HepG2 (cell line): ENCODE results near the gene KLHL40. TPM values are rescaled to one million over a fixed set of nuclear protein-coding genes. Genes with fewer than 3 reads are reported as not detected.

Experiments used
- BORCS8-MEF2B ChIP-seq: sonication (generic); formaldehyde crosslinking; IDR thresholded peaks from 2 replicates; pipeline ENCODE4 v1.8.0; 2022; ENCODE audit warnings: mild to moderate bottlenecking, missing genetic modification reagents
- CCAR2 ChIP-seq: fragments of 200-400 bp; formaldehyde crosslinking; optimal IDR thresholded peaks from 2 replicates; pipeline ENCODE3; 2018; ENCODE audit warnings: low read depth, mild to moderate bottlenecking, low read length, moderate library complexity
- FOSL2 ChIP-seq: sonication (generic); formaldehyde crosslinking; IDR thresholded peaks from 2 replicates; pipeline ENCODE4 v1.4.0; 2020; ENCODE audit warnings: missing genetic modification reagents
- GMEB1 ChIP-seq: sonication (generic); formaldehyde crosslinking; IDR thresholded peaks from 2 replicates; pipeline ENCODE4 v1.5.1; 2020; ENCODE audit warnings: missing genetic modification reagents, mild to moderate bottlenecking, borderline replicate concordance
- KLF13 ChIP-seq: sonication (generic); formaldehyde crosslinking; IDR thresholded peaks from 2 replicates; pipeline ENCODE4 v1.4.0; 2020; ENCODE audit warnings: mild to moderate bottlenecking, missing genetic modification reagents
- MAZ ChIP-seq, 2 experiments: sonication (generic) in 1 of 2; formaldehyde crosslinking in 1 of 2; IDR thresholded peaks; 2 replicates each; pipeline versions ENCODE4 v1.5.0 to v1.6.1; 2012 to 2020; ENCODE audit warnings: low read depth in 2 of 2, mild to moderate bottlenecking in 2 of 2, borderline replicate concordance in 1 of 2, improper control_type of control experiment in 1 of 2, low read length in 1 of 2, missing genetic modification reagents in 1 of 2, moderate library complexity in 1 of 2
- MED1 ChIP-seq: sonication (generic); formaldehyde crosslinking; IDR thresholded peaks from 2 replicates; pipeline ENCODE4 v1.4.0; 2020; ENCODE audit warnings: missing genetic modification reagents
- MXD3 ChIP-seq: IDR thresholded peaks from 2 replicates; pipeline ENCODE4 v1.6.1; 2016; ENCODE audit warnings: mild to moderate bottlenecking, missing biosample characterization, missing genetic modification reagents
- NCOA2 ChIP-seq: sonication (generic); formaldehyde crosslinking; IDR thresholded peaks from 2 replicates; pipeline ENCODE4 v1.8.0; 2022; ENCODE audit warnings: inconsistent platforms
- NFRKB ChIP-seq: fragments of 450-650 bp; IDR thresholded peaks from 2 replicates; pipeline ENCODE4 v1.6.1; 2017
- PRDM15 ChIP-seq: sonication (generic); formaldehyde crosslinking; IDR thresholded peaks from 2 replicates; pipeline ENCODE4 v1.4.0; 2020; ENCODE audit warnings: missing genetic modification reagents
- RXRB ChIP-seq: IDR thresholded peaks from 2 replicates; pipeline ENCODE4 v1.6.1; 2016; ENCODE audit warnings: borderline replicate concordance, missing genetic modification reagents, missing compliant biosample characterization
- SOX5 ChIP-seq: IDR thresholded peaks from 2 replicates; pipeline ENCODE4 v1.6.1; 2016; ENCODE audit warnings: borderline replicate concordance
- TAF1 ChIP-seq: sonication (generic); formaldehyde crosslinking; IDR thresholded peaks from 2 replicates; pipeline ENCODE4 v1.4.0; 2020; ENCODE audit warnings: missing genetic modification reagents
- TOPORS ChIP-seq: sonication (generic); formaldehyde crosslinking; IDR thresholded peaks from 2 replicates; pipeline ENCODE4 v1.8.0; 2023; ENCODE audit warnings: mild to moderate bottlenecking, missing genetic modification reagents
- TSC22D2 ChIP-seq: sonication (generic); formaldehyde crosslinking; IDR thresholded peaks from 2 replicates; pipeline ENCODE4 v1.5.1; 2020; ENCODE audit warnings: missing genetic modification reagents, mild to moderate bottlenecking, borderline replicate concordance
- ZBTB1 ChIP-seq: sonication (generic); formaldehyde crosslinking; IDR thresholded peaks from 2 replicates; pipeline ENCODE4 v1.4.0; 2020; ENCODE audit warnings: missing genetic modification reagents, borderline replicate concordance
- ZBTB20 ChIP-seq: sonication (generic); formaldehyde crosslinking; IDR thresholded peaks from 2 replicates; pipeline ENCODE4 v1.8.1; 2023; ENCODE audit warnings: missing genetic modification reagents, low read depth, mild to moderate bottlenecking, borderline replicate concordance
- ZBTB7B ChIP-seq: sonication (generic); formaldehyde crosslinking; IDR thresholded peaks from 2 replicates; pipeline ENCODE4 v1.4.0; 2020; ENCODE audit warnings: missing genetic modification reagents
- ZFYVE20 ChIP-seq: sonication (generic); formaldehyde crosslinking; IDR thresholded peaks from 2 replicates; pipeline ENCODE4 v1.8.0; 2023; ENCODE audit warnings: low read depth, mild to moderate bottlenecking, moderate library complexity, missing genetic modification reagents, borderline replicate concordance
- ZNF264 ChIP-seq: sonication (generic); formaldehyde crosslinking; IDR thresholded peaks from 2 replicates; pipeline ENCODE4 v1.4.0; 2020; ENCODE audit warnings: missing genetic modification reagents
- ZNF737 ChIP-seq: sonication (generic); formaldehyde crosslinking; IDR thresholded peaks from 2 replicates; pipeline ENCODE4 v1.5.0; 2020; ENCODE audit warnings: missing genetic modification reagents, mild to moderate bottlenecking, borderline replicate concordance
- ZSCAN9 ChIP-seq: IDR thresholded peaks from 2 replicates; pipeline ENCODE4 v1.6.1; 2016; ENCODE audit warnings: borderline replicate concordance
- polyA plus RNA-seq, 8 experiments: library from polyadenylated mRNA; depleted of rRNA in 3 of 8; stranded (reverse) in 7 of 8; unstranded in 1 of 8; fragments of >200 nt; fragmentation: Illumina TruSeq in 4 of 8; extraction: Trizol in 4 of 8; gene quantifications; 2 replicates each; pipeline versions ENCODE4 v1.2.1 to v1.2.3, GENCODE V29; 2011 to 2016; ENCODE audit warnings: low read depth in 4 of 8, missing spikeins in 1 of 8, mixed read lengths in 1 of 8; ENCODE audit not compliant: insufficient read depth in 1 of 8
- total RNA-seq, 5 experiments: library from RNA; depleted of rRNA; stranded (reverse); fragments of >200 nt; fragmentation: Illumina TruSeq; extraction: Trizol; gene quantifications; 2 replicates each; pipeline ENCODE4 v1.2.3, GENCODE V29; 2016; ENCODE audit warnings: low read depth in 1 of 5

The KLHL40 gene
- total and polyA plus RNA-seq, 2 of the 13 experiments (the other 11 are each of a cell fraction or from before 2014, with no cell fraction given): not detected

GRCh38 chr3:42701371-42702065, 16.2 kb downstream of the KLHL40 start (continued):
- TF ChIP-seq PRDM15 (CRISPR knock-in tag): peak; percentile 56; the same call in 1 of the 2 replicates
- TF ChIP-seq RXRB (CRISPR knock-in tag): peak; percentile 58; the same call in 1 of the 2 replicates
- peak; percentile 76; the same call in 1 of the 2 replicates for TF ChIP-seq ZBTB20 (CRISPR knock-in tag)
- TF ChIP-seq GMEB1 (CRISPR knock-in tag): no peak
- TF ChIP-seq TOPORS (CRISPR knock-in tag): peak; percentile 76; the same call in 1 of the 2 replicates
- TF ChIP-seq MAZ (IDR thresholded peaks at IDR 0.05; ENCODE audit: borderline replicate concordance, low read depth, low read length): peak; percentile 54; the same call in 1 of the 2 replicates
- TF ChIP-seq MAZ (CRISPR knock-in tag; IDR thresholded peaks at IDR 0.05; ENCODE audit: low read depth): peak; percentile 76
- TF ChIP-seq KLF13: no peak
- peak; percentile 47; the same call in 1 of the 2 replicates for TF ChIP-seq SOX5 (CRISPR knock-in tag)
- peak; percentile 55; the same call in 1 of the 2 replicates for TF ChIP-seq FOSL2 (CRISPR knock-in tag)
- TF ChIP-seq ZFYVE20: peak; percentile 30; the same call in 1 of the 2 replicates
- TF ChIP-seq NCOA2 (CRISPR knock-in tag): peak; percentile 67
- peak; percentile 97 for TF ChIP-seq MXD3 (CRISPR knock-in tag)
- TF ChIP-seq ZSCAN9: peak; percentile 99
- TF ChIP-seq CCAR2: no peak
- peak; percentile 68; the same call in 1 of the 2 replicates for TF ChIP-seq ZBTB1 (CRISPR knock-in tag)
- peak; percentile 65 for TF ChIP-seq MED1 (CRISPR knock-in tag)
- peak; percentile 37; the same call in 1 of the 2 replicates for TF ChIP-seq TAF1
- TF ChIP-seq NFRKB: no peak
- TF ChIP-seq ZNF264: peak; percentile 80; the same call in 1 of the 2 replicates
- 0 out of 2 replicates have a peak, but pooled peaks have one; percentile 51 for TF ChIP-seq ZNF737 (CRISPR knock-in tag)
- TF ChIP-seq ZBTB7B: peak; percentile 40; the same call in 1 of the 2 replicates
- TF ChIP-seq TSC22D2 (CRISPR knock-in tag): peak; percentile 91; the same call in 1 of the 2 replicates
- peak; percentile 95 for TF ChIP-seq BORCS8-MEF2B (CRISPR knock-in tag)
